ENCODE data around the gene C2orf68. TPM values are rescaled to one million over a fixed set of nuclear protein-coding genes. Genes with fewer than 3 reads are reported as not detected.

C2orf68 gene
- total and polyA plus RNA-seq, 2 of the 13 experiments (the other 11 are each of a cell fraction or from before 2014, with no cell fraction given): 47.1 to 77.4 TPM

GRCh38 chr2:85589982-85590791 is 21.7 kb downstream of the C2orf68 start (continued):
- TF ChIP-seq IKZF5 (CRISPR knock-in tag; IDR thresholded peaks at IDR 0.05) (peak; percentile 45; the same call in 1 of the 2 replicates), PAWR (CRISPR knock-in tag; IDR thresholded peaks at IDR 0.05; ENCODE audit: borderline replicate concordance) (no peak), PAXIP1 (CRISPR knock-in tag; conservative IDR thresholded peaks at IDR 0.05) (peak; percentile 90), CBFB (CRISPR knock-in tag; IDR thresholded peaks at IDR 0.05) (no peak), MED8 (CRISPR knock-in tag; IDR thresholded peaks at IDR 0.05; ENCODE audit: insufficient replicate concordance) (no peak), ZMYM3 (CRISPR knock-in tag; IDR thresholded peaks at IDR 0.05) (peak; percentile 61; the same call in 1 of the 2 replicates), ZNF468 (CRISPR knock-in tag; IDR thresholded peaks at IDR 0.05) (no peak), ADNP (CRISPR knock-in tag; IDR thresholded peaks at IDR 0.05) (no peak), ZNF512B (CRISPR knock-in tag; IDR thresholded peaks at IDR 0.05; ENCODE audit: borderline replicate concordance) (no peak), THAP8 (CRISPR knock-in tag; IDR thresholded peaks at IDR 0.05; ENCODE audit: borderline replicate concordance) (no peak), ZNF691 (CRISPR knock-in tag; IDR thresholded peaks at IDR 0.05; ENCODE audit: borderline replicate concordance, low read depth) (0 out of 2 replicates have a peak, but pooled peaks have one; percentile 24), ZBTB14 (CRISPR knock-in tag; IDR thresholded peaks at IDR 0.05) (no peak), GPN1 (CRISPR knock-in tag; IDR thresholded peaks at IDR 0.05; ENCODE audit: borderline replicate concordance) (no peak), AHR (CRISPR knock-in tag; IDR thresholded peaks at IDR 0.05) (no peak), MYC (CRISPR knock-in tag; IDR thresholded peaks at IDR 0.05; ENCODE audit: borderline replicate concordance) (no peak), NR0B2 (CRISPR knock-in tag; IDR thresholded peaks at IDR 0.05) (no peak), SAFB2 (CRISPR knock-in tag; IDR thresholded peaks at IDR 0.05; ENCODE audit: borderline replicate concordance, low read depth) (no peak)
